Measurements from ENCODE around the gene SNCG. TPM values are rescaled to one million over a fixed set of nuclear protein-coding genes. Genes with fewer than 3 reads are reported as not detected.

Gene SNCG
- total and polyA plus RNA-seq, 2 of the 8 experiments (the other 6 are each of a cell fraction or from before 2014, with no cell fraction given) = 4.4 to 12.2 TPM

DNA sequence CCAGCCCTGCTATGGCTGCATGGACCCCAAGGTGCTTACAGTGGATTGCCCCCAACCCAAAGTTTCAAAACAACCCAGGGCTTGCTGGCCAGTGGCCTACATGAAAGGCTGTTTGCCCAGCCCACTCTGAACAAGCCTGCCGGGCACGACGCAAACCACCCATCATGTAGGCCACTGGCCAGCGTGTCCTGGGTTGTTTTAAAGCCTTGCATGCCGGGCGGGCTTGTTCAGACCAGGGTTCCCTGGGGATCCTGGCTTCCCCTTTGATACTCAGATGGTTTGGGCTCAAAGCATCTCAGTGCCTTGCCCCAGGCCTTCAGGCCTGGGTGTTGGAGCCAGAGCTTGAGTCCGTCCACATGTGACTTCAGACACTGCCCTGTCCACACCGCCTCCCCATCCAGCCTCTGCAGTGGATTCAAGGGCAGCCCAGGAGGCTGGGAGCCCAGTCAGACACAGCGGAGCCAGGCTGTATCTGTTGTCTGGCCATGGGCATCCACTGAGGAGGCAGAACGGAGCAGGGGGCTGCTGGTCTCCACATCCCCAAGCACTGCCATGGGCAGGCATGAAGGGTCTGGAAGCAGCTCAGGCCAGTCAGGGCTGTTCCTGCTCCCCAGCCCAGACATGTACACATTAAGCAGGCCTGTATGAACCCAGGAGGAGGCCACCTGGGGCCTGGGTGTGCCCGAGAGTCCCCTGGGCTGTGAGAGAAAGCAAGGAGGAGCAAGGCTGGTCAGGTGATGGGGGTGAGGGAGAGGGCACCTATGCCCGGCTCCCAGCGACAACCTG, 5.9 kb downstream of the SNCG start (continued):
- TF ChIP-seq, protein P1, sequence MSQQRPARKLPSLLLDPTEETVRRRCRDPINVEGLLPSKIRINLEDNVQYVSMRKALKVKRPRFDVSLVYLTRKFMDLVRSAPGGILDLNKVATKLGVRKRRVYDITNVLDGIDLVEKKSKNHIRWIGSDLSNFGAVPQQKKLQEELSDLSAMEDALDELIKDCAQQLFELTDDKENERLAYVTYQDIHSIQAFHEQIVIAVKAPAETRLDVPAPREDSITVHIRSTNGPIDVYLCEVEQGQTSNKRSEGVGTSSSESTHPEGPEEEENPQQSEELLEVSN (IDR thresholded peaks at IDR 0.05) = no peak
- no peak for TF ChIP-seq KDM1A (IDR thresholded peaks at IDR 0.05; ENCODE audit: borderline replicate concordance, low read length)

Measured in H1 (cell line).